ENCODE data around the gene MYO10.
A peak's percentile ranks its signal among the peaks of the same experiment; 100 is the strongest.

The MYO10 gene

DNA sequence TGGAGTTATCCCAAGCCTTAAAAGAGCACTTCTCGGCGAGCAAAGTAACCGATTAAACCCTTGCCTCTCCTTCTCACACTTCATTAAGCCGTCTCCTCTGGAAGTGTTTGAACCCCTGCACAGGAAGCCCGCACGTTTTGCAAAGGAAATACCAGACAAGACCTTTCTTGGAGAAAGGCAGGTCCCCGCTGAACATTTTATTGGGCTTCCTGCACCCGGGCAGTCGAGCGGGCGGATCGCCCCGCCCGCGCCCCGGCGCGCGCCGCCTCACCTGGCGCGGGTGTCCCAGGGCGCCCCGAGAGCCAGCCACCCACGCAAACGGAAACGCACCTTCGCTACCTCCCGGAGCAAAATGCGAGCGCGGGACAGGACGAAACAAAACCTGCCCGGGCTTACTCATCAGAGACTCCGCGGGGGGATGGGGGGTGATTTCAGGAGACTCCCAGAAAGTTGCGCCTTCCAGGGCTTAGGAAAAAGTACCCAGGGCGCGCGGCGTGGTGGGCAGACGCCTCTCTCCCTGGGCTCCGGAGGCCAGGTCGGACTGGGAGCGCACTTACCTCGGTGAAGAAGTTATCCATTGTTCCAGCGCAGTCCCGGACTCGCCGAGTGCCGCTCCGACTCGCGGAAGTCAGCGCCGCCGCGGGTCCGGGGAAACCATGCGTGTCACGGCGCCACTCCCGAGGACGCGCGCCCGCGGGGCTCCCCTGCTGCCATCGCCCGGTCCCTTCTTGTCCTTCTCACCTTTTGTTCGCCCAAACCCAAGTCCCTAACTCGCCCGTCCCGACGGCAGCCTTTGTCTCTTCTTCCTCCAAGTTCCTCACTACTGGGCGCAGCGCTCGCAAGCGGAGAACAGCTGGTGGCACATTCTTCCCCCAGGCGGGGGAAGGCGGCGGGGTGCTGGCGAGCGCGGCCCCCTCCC lies 598 bp downstream of the MYO10 start (continued):
- TF ChIP-seq, protein P1, sequence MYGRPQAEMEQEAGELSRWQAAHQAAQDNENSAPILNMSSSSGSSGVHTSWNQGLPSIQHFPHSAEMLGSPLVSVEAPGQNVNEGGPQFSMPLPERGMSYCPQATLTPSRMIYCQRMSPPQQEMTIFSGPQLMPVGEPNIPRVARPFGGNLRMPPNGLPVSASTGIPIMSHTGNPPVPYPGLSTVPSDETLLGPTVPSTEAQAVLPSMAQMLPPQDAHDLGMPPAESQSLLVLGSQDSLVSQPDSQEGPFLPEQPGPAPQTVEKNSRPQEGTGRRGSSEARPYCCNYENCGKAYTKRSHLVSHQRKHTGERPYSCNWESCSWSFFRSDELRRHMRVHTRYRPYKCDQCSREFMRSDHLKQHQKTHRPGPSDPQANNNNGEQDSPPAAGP (tag by site-specific recombination; IDR thresholded peaks at IDR 0.05): peak; percentile 68
- TF ChIP-seq ZNF423 (tag by site-specific recombination; IDR thresholded peaks at IDR 0.05): no peak; the same call in 1 of the 2 replicates
- no peak for TF ChIP-seq PRDM1 (tag by site-specific recombination; IDR thresholded peaks at IDR 0.05)
- no peak for TF ChIP-seq ZNF626 (tag by site-specific recombination; IDR thresholded peaks at IDR 0.05)
- TF ChIP-seq ZSCAN30 (tag by site-specific recombination; IDR thresholded peaks at IDR 0.05): peak; percentile 43
- TF ChIP-seq, protein P2, sequence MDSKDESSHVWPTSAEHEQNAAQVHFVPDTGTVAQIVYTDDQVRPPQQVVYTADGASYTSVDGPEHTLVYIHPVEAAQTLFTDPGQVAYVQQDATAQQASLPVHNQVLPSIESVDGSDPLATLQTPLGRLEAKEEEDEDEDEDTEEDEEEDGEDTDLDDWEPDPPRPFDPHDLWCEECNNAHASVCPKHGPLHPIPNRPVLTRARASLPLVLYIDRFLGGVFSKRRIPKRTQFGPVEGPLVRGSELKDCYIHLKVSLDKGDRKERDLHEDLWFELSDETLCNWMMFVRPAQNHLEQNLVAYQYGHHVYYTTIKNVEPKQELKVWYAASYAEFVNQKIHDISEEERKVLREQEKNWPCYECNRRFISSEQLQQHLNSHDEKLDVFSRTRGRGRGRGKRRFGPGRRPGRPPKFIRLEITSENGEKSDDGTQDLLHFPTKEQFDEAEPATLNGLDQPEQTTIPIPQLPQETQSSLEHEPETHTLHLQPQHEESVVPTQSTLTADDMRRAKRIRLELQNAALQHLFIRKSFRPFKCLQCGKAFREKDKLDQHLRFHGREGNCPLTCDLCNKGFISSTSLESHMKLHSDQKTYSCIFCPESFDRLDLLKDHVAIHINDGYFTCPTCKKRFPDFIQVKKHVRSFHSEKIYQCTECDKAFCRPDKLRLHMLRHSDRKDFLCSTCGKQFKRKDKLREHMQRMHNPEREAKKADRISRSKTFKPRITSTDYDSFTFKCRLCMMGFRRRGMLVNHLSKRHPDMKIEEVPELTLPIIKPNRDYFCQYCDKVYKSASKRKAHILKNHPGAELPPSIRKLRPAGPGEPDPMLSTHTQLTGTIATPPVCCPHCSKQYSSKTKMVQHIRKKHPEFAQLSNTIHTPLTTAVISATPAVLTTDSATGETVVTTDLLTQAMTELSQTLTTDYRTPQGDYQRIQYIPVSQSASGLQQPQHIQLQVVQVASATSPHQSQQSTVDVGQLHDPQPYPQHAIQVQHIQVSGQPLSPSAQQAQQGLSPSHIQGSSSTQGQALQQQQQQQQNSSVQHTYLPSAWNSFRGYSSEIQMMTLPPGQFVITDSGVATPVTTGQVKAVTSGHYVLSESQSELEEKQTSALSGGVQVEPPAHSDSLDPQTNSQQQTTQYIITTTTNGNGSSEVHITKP (tag by site-specific recombination; IDR thresholded peaks at IDR 0.05): peak; percentile 77
- TF ChIP-seq GLI2 (tag by site-specific recombination; IDR thresholded peaks at IDR 0.05; ENCODE audit: borderline replicate concordance, low read depth): no peak
- TF ChIP-seq GLIS2 (tag by site-specific recombination; IDR thresholded peaks at IDR 0.05): peak; percentile 85
- no peak for TF ChIP-seq RBAK (tag by site-specific recombination; IDR thresholded peaks at IDR 0.05)
- TF ChIP-seq ZNF549 (tag by site-specific recombination; IDR thresholded peaks at IDR 0.05): no peak
- TF ChIP-seq ZNF10 (tag by site-specific recombination; IDR thresholded peaks at IDR 0.05): no peak
- peak; percentile 74 for TF ChIP-seq ZNF501 (tag by site-specific recombination; IDR thresholded peaks at IDR 0.05)
- TF ChIP-seq, protein P3, sequence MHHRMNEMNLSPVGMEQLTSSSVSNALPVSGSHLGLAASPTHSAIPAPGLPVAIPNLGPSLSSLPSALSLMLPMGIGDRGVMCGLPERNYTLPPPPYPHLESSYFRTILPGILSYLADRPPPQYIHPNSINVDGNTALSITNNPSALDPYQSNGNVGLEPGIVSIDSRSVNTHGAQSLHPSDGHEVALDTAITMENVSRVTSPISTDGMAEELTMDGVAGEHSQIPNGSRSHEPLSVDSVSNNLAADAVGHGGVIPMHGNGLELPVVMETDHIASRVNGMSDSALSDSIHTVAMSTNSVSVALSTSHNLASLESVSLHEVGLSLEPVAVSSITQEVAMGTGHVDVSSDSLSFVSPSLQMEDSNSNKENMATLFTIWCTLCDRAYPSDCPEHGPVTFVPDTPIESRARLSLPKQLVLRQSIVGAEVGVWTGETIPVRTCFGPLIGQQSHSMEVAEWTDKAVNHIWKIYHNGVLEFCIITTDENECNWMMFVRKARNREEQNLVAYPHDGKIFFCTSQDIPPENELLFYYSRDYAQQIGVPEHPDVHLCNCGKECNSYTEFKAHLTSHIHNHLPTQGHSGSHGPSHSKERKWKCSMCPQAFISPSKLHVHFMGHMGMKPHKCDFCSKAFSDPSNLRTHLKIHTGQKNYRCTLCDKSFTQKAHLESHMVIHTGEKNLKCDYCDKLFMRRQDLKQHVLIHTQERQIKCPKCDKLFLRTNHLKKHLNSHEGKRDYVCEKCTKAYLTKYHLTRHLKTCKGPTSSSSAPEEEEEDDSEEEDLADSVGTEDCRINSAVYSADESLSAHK (tag by site-specific recombination; IDR thresholded peaks at IDR 0.05): no peak
- TF ChIP-seq, protein P4, sequence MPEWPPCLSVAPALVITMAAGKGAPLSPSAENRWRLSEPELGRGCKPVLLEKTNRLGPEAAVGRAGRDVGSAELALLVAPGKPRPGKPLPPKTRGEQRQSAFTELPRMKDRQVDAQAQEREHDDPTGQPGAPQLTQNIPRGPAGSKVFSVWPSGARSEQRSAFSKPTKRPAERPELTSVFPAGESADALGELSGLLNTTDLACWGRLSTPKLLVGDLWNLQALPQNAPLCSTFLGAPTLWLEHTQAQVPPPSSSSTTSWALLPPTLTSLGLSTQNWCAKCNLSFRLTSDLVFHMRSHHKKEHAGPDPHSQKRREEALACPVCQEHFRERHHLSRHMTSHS (tag by site-specific recombination; IDR thresholded peaks at IDR 0.05): no peak
- peak; percentile 57; the same call in 1 of the 2 replicates for TF ChIP-seq ZNF366 (tag by site-specific recombination; conservative IDR thresholded peaks at IDR 0.05)
- TF ChIP-seq ZNF654 (tag by site-specific recombination; IDR thresholded peaks at IDR 0.05; ENCODE audit: low read depth): no peak
- TF ChIP-seq, protein P5, sequence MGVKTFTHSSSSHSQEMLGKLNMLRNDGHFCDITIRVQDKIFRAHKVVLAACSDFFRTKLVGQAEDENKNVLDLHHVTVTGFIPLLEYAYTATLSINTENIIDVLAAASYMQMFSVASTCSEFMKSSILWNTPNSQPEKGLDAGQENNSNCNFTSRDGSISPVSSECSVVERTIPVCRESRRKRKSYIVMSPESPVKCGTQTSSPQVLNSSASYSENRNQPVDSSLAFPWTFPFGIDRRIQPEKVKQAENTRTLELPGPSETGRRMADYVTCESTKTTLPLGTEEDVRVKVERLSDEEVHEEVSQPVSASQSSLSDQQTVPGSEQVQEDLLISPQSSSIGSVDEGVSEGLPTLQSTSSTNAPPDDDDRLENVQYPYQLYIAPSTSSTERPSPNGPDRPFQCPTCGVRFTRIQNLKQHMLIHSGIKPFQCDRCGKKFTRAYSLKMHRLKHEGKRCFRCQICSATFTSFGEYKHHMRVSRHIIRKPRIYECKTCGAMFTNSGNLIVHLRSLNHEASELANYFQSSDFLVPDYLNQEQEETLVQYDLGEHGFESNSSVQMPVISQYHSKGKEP (tag by site-specific recombination; IDR thresholded peaks at IDR 0.05): 0 out of 2 replicates have a peak, but pooled peaks have one; percentile 6
- no peak for TF ChIP-seq HOXD13 (CRISPR knock-in tag; IDR thresholded peaks at IDR 0.05; ENCODE audit: borderline replicate concordance)
- TF ChIP-seq ZNF776 (tag by site-specific recombination; IDR thresholded peaks at IDR 0.05; ENCODE audit: borderline replicate concordance): no peak
